GM19238 (cell line): ENCODE results near the gene KRT83.
"Not testable (repeated sequence)": the region's sequence is repeated elsewhere in the genome, so short reads cannot be mapped to it uniquely, and the experiment has no call there.

Experiments used
- DNase-seq: peaks from one replicate; pipeline ENCODE4 v3.0.0; 2011; ENCODE audit warnings: low spot score; ENCODE audit not compliant: insufficient read length

Gene KRT83

GRCh38 chr12:52353766-52354165, 32.6 kb upstream of the KRT83 start:
- no peak for DNase-seq

- DNase-seq, result no peak
Observed at GRCh38 chr12:52352951-52353350, 31.8 kb upstream of the KRT83 start.

- no peak for DNase-seq
Observed at GRCh38 chr12:52351196-52352059, 30.2 kb upstream of the KRT83 start.

GRCh38 chr12:52350786-52351185, 29.6 kb upstream of the KRT83 start:
- DNase-seq, result no peak

- no peak for DNase-seq
Observed at GRCh38 chr12:52350021-52350620, 28.9 kb upstream of the KRT83 start.

GRCh38 chr12:52349196-52349595, 28.0 kb upstream of the KRT83 start:
- DNase-seq, result no peak

- no peak for DNase-seq
Observed at GRCh38 chr12:52347551-52348510, 26.6 kb upstream of the KRT83 start.

GRCh38 chr12:52347016-52347415, 25.8 kb upstream of the KRT83 start:
- DNase-seq, result no peak

- no peak for DNase-seq
Observed at GRCh38 chr12:52346593-52346992, 25.4 kb upstream of the KRT83 start.

GRCh38 chr12:52345041-52345440, 23.8 kb upstream of the KRT83 start:
- DNase-seq, result not testable (repeated sequence)

GRCh38 chr12:52344111-52344510, 22.9 kb upstream of the KRT83 start:
- DNase-seq, result no peak

GRCh38 chr12:52343550-52343949, 22.4 kb upstream of the KRT83 start:
- no peak for DNase-seq

GRCh38 chr12:52342781-52343490, 21.7 kb upstream of the KRT83 start:
- no peak for DNase-seq

- DNase-seq, result no peak
Observed at GRCh38 chr12:52341066-52341580, 19.9 kb upstream of the KRT83 start.

GRCh38 chr12:52338241-52338960, 17.2 kb upstream of the KRT83 start:
- DNase-seq, result no peak

- DNase-seq, result no peak
Observed at GRCh38 chr12:52337054-52337453, 15.9 kb upstream of the KRT83 start.

GRCh38 chr12:52336641-52337040, 15.4 kb upstream of the KRT83 start:
- DNase-seq, result no peak

- DNase-seq, result no peak
Observed at GRCh38 chr12:52335598-52336262, 14.5 kb upstream of the KRT83 start.

GRCh38 chr12:52334185-52334584, 13.0 kb upstream of the KRT83 start:
- DNase-seq, result no peak

GRCh38 chr12:52333321-52333720, 12.1 kb upstream of the KRT83 start:
- DNase-seq, result no peak
